ENCODE results near the gene TPK1.

DNA sequence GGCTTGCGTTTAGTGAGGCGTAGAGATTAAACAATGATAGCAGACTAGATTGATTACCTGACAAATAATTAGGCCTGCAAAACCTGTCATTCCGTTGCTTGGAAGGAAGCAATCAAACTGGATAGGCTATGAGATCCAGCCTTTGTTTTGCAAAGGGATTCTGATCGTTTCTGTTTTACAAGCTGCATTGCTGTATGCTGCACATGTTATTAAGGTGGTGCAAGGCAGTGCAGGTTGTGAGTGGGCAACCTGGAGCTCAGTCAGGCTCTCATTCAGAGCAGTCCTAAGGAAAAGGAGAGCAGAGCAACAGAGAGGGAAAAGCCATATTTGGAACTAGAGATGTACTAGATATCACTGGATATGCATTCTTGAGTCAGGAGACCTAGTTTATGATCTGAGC lies 425.4 kb downstream of the TPK1 start:
- TF ChIP-seq CTCF (IDR thresholded peaks at IDR 0.05; ENCODE audit: insufficient read depth, low read depth, low read length) (no peak), EZH2 (IDR thresholded peaks at IDR 0.05; ENCODE audit: insufficient read depth, low read length) (no peak)

All from astrocyte (in vitro differentiated cells and primary cell).